GM12878 (cell line): Measurements from ENCODE around the gene MAGI1. TPM values are rescaled to one million over a fixed set of nuclear protein-coding genes. Genes with fewer than 3 reads are reported as not detected.
"Not testable (repeated sequence)": the region's sequence is repeated elsewhere in the genome, so short reads cannot be mapped to it uniquely, and the experiment has no call there.

ENCODE experiments used
- ATAC-seq: fragments of 200-7000 bp; cut with Tn5 transposase; 3 replicates; pipeline ENCODE4 v1.9.1; 2020; ENCODE audit warnings: mild to moderate bottlenecking, moderate library complexity
- BruUV-seq: library from RNA; stranded (reverse); fragments of 400-500 nt; replicated peaks from 2 replicates; lab custom pipeline; 2021; lab: Mats Ljungman, UMichigan
- CTCF ChIA-PET: fragments of 300-600 bp; sonication (Branson Sonifier 250); formaldehyde crosslinking; extraction: SDS; loops from one replicate; lab custom pipeline; 2021; ENCODE audit warnings: inconsistent platforms; lab: Yijun Ruan, JAX
- POLR2A ChIA-PET: fragments of 350-600 bp; formaldehyde crosslinking; extraction: SDS; loops from one replicate; lab custom pipeline; 2021; ENCODE audit warnings: inconsistent platforms; lab: Charles Lee
- RAD21 ChIA-PET: fragments of 300-600 bp; sonication (Branson Sonifier 250); formaldehyde crosslinking; loops from one replicate; lab custom pipeline; 2023; ENCODE audit warnings: antibody characterized with exemption; ENCODE audit not compliant: unreplicated experiment; lab: Charles Lee
- SMC1A ChIA-PET: fragments of 300-600 bp; sonication (Branson Sonifier 250); formaldehyde crosslinking; loops from one replicate; lab custom pipeline; 2023; ENCODE audit not compliant: unreplicated experiment, uncharacterized antibody; lab: Charles Lee
- DNase-seq: peaks from one replicate; pipeline ENCODE4 v3.0.0-alpha.2; 2011; ENCODE audit warnings: low read depth, low spot score
- FAIRE-seq: peaks from 3 replicates; lab custom pipeline; 2011; peaks lifted over from hg19 to GRCh38; lab: Jason Lieb, UNC
- H2AFZ ChIP-seq: 2 replicates; pipeline ENCODE4 v1.6.0; 2011; ENCODE audit warnings: low read depth, low read length, control low read depth; ENCODE audit not compliant: control insufficient read depth
- H3K27ac ChIP-seq: 2 replicates; pipeline ENCODE4 v1.5.1; 2011; ENCODE audit warnings: control low read depth; ENCODE audit not compliant: control insufficient read depth, insufficient read depth
- H3K27me3 ChIP-seq, 2 experiments: replicated peaks in 1 of 2; 2 replicates each; pipeline versions ENCODE4 v1.6.0 to v1.6.1; 2011; ENCODE audit warnings: low read length in 1 of 2; ENCODE audit not compliant: control insufficient read depth in 2 of 2, insufficient read depth in 2 of 2
- H3K36me3 ChIP-seq, 2 experiments: 2 replicates each; pipeline ENCODE4 v1.5.1; 2011; ENCODE audit warnings: low read length in 1 of 2; ENCODE audit not compliant: control insufficient read depth in 2 of 2, insufficient read depth in 2 of 2
- H3K4me1 ChIP-seq: 2 replicates; pipeline ENCODE4 v1.6.1; 2011; ENCODE audit warnings: mild to moderate bottlenecking, low read length, moderate library complexity, mixed read lengths; ENCODE audit not compliant: control insufficient read depth, insufficient read depth
- H3K4me2 ChIP-seq: 2 replicates; pipeline ENCODE4 v1.6.0; 2011; ENCODE audit warnings: control low read depth; ENCODE audit not compliant: control insufficient read depth, insufficient read depth
- H3K4me3 ChIP-seq: fragments of 200-600 bp; sonication (generic); 2 replicates; pipeline ENCODE4 v1.5.1; 2016
- H3K79me2 ChIP-seq: 2 replicates; pipeline ENCODE4 v1.6.0; 2011; ENCODE audit warnings: low read length; ENCODE audit not compliant: control insufficient read depth, insufficient read depth
- H3K9ac ChIP-seq: 2 replicates; pipeline ENCODE4 v1.8.0; 2011; ENCODE audit warnings: low read length, control low read depth, mixed read lengths; ENCODE audit not compliant: control insufficient read depth, insufficient read depth
- H3K9me3 ChIP-seq: replicated peaks from 3 replicates; pipeline ENCODE4 v1.5.1; 2011; ENCODE audit warnings: mild to moderate bottlenecking, low read length; ENCODE audit not compliant: control insufficient read depth, insufficient read depth
- H4K20me1 ChIP-seq: 2 replicates; pipeline ENCODE4 v1.6.0; 2011; ENCODE audit not compliant: control insufficient read depth, insufficient read depth
- CBX5 ChIP-seq: sonication (generic); IDR thresholded peaks from 2 replicates; pipeline ENCODE4 v1.6.1; 2016; ENCODE audit warnings: low read depth, moderate library complexity, mild to moderate bottlenecking, inconsistent platforms
- CHD2 ChIP-seq: IDR thresholded peaks from 2 replicates; pipeline ENCODE4 v1.6.1; 2011; ENCODE audit warnings: low read depth, low read length, improper control_type of control experiment, borderline replicate concordance
- EGR1 ChIP-seq, 2 experiments: IDR thresholded peaks; 1 replicate in 1 of 2; 2 replicates in 1 of 2; pipeline ENCODE4 v1.6.1; 2011 to 2012; ENCODE audit warnings: low read depth in 2 of 2, low read length in 2 of 2, borderline replicate concordance in 1 of 2, mild to moderate bottlenecking in 1 of 2, moderate library complexity in 1 of 2
- NFIC ChIP-seq: IDR thresholded peaks from 2 replicates; pipeline ENCODE4 v1.6.1; 2012; ENCODE audit warnings: low read depth, mild to moderate bottlenecking, inconsistent platforms, low read length, moderate library complexity
- RFX5 ChIP-seq: IDR thresholded peaks from 2 replicates; pipeline ENCODE4 v1.6.1; 2011; ENCODE audit warnings: low read depth, low read length, improper control_type of control experiment
- ZNF217 ChIP-seq: fragments of 450-650 bp; IDR thresholded peaks from 2 replicates; pipeline ENCODE4 v1.6.1; 2017; ENCODE audit warnings: antibody characterized with exemption, mild to moderate bottlenecking
- ZZZ3 ChIP-seq: IDR thresholded peaks from 2 replicates; pipeline ENCODE4 v1.6.1; 2011; ENCODE audit warnings: low read depth; ENCODE audit not compliant: control insufficient read depth, insufficient read length
- WGBS: methylation state at CpG from one replicate; pipeline ENCODE4 v1.1.6; 2016; ENCODE audit warnings: low lambda C conversion rate; ENCODE audit not compliant: insufficient replicate concordance, insufficient coverage; ENCODE audit errors: missing lambda C conversion rate; 5-methylcytosine and 5-hydroxymethylcytosine counted together
- in situ Hi-C: fragments of 300-500 bp; cut with MboI; formaldehyde crosslinking; loops from 9 replicates; pipeline ENCODE4 v1.14.3; 2018; ENCODE audit warnings: mixed read lengths
- intact Hi-C: fragments of 100-400 bp; cut with micrococcal nuclease; formaldehyde crosslinking; loops from one replicate; pipeline ENCODE4 v1.14.2; 2022; ENCODE audit not compliant: unreplicated experiment
- polyA plus RNA-seq, 11 experiments: library from polyadenylated mRNA; depleted of rRNA in 4 of 11; unstranded in 6 of 11; stranded (reverse) in 5 of 11; fragments of >200 nt; fragmentation: Nextera tagmentation in 4 of 11; fragmentation: Illumina TruSeq in 1 of 11; extraction: Ambion mirVana in 4 of 11; extraction: Trizol in 1 of 11; gene quantifications; 1 replicate in 1 of 11; 2 replicates in 10 of 11; pipeline versions ENCODE4 v1.2.1 to v1.2.3, GENCODE V29; 2011 to 2016; ENCODE audit warnings: inconsistent platforms in 2 of 11, missing spikeins in 2 of 11, low read depth in 1 of 11
- total RNA-seq, 4 experiments: library from RNA; depleted of rRNA in 3 of 4; stranded (reverse); fragments of >200 nt in 3 of 4; fragmentation: Illumina TruSeq in 1 of 4; extraction: Trizol in 1 of 4; gene quantifications; 2 replicates each; pipeline versions ENCODE4 v1.2.1 to v1.2.3, GENCODE V29; 2013 to 2021
- TF ChIP-seq, protein P1 (sequence below): IDR thresholded peaks from 2 replicates; pipeline ENCODE4 v1.6.1; 2011; ENCODE audit warnings: borderline replicate concordance, low read depth, mild to moderate bottlenecking, moderate library complexity, low read length; ENCODE audit not compliant: insufficient read depth, poor library complexity, severe bottlenecking
- TF ChIP-seq, protein P2 (sequence below): fragments of 150-350 bp; IDR thresholded peaks from 2 replicates; pipeline ENCODE4 v1.6.1; 2014; ENCODE audit warnings: mild to moderate bottlenecking, low read depth, low read length
- TF ChIP-seq, protein P3 (sequence below): fragments of 450-650 bp; IDR thresholded peaks from 2 replicates; pipeline ENCODE4 v1.6.1; 2017; ENCODE audit warnings: borderline replicate concordance

Gene MAGI1
- total and polyA plus RNA-seq, 10 of the 15 experiments (the other 5 are each of a cell fraction or from before 2014, with no cell fraction given), result 0.02 to 3.3 (median 0.29) TPM; not detected in 1

DNA sequence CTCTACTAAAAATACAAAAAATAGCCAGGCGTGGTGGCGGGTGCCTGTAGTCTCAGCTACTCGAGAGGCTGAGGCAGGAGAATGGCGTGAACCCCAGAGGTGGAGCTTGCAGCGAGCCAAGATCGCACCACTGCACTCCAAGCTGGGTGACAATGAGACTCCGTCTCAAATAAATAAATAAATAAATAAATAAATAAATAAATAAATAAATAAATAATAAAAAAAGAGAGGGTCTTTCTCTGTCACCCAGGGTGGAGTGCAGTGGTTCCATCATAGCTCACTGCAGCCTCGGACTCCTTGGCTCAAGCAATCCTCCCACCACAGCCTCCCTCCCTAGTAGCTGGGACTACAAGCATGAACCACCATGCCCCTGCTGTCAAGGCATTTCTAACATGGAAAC is 11.6 kb downstream of the MAGI1 start:
- FAIRE-seq, H4K20me1 ChIP-seq, ATAC-seq, intact Hi-C loops, CTCF ChIA-PET, POLR2A ChIA-PET, H3K4me3 ChIP-seq, H3K9ac ChIP-seq, H3K27me3 ChIP-seq, RAD21 ChIA-PET, H3K79me2 ChIP-seq, H2AFZ ChIP-seq, H3K4me1 ChIP-seq, H3K4me2 ChIP-seq, H3K27ac ChIP-seq, SMC1A ChIA-PET, in situ Hi-C loops, DNase-seq, H3K9me3 ChIP-seq, H3K36me3 ChIP-seq, BruUV-seq: not testable (repeated sequence)
- WGBS, result 60% methylated on average over 8 of the region's 8 CpGs

DNA sequence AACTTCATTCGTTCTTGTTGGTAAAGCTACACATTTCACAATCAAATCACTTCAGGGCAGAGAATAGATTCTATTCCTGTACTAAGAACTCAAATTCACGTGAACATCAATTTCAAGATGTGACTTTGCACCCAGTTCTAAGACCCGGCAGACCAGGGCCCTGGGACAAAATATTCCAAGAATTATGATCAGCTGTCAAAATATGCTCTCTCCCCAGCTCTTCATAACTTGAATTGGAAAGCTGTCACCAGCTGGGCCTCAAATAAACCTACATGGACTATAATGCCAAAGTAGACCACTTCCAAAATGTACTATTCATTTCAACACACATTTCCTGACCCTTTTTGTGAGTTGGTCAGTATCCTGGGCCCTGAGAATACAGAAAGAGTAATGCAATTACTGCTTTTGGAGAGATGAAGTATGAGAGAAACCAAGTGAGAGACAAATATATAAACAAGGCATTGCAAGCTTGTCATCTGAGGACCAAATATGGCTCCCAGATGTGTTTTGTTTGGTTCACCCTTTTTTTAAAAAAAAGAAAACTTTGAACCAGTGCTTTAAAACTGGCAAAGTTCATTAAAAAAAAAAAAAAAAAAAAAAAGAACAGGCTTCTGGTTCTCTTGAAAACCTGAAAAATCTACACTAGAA is 14.9 kb downstream of the MAGI1 start:
- ATAC-seq (no peak), DNase-seq (no peak), FAIRE-seq (no peak)
- intact Hi-C loops (no loop called here), in situ Hi-C loops (no loop called here)
- no peak overlapping the region for H3K27ac ChIP-seq
- H3K4me2 ChIP-seq, result no peak overlapping the region
- SMC1A ChIA-PET, result interaction anchor here (0.7 kb wide), 1 partner anchor 14 kb away, joined by 4 read pairs; no protein-coding TSS in a partner anchor
- H3K36me3 ChIP-seq, result no peaks in the 10 kb centered on the region
- RAD21 ChIA-PET, result no interaction called here
- H2AFZ ChIP-seq, result no peak overlapping the region
- POLR2A ChIA-PET, result interaction anchor here (0.7 kb wide), 1 partner anchor 1835 kb away, joined by 5 read pairs; no protein-coding TSS in a partner anchor
- H3K79me2 ChIP-seq, result no peaks in the 10 kb centered on the region
- 10% methylated on average over 3 of the region's 3 CpGs for WGBS
- H3K27me3 ChIP-seq, result peaks cover 0 to 4% of the 10 kb centered on the region in 2 experiments; a peak in 1 of 4 replicates
- H4K20me1 ChIP-seq, result no peaks in the 10 kb centered on the region
- CTCF ChIA-PET, result no interaction called here
- no peak overlapping the region for H3K4me3 ChIP-seq
- H3K4me1 ChIP-seq, result no peaks in the 10 kb centered on the region
- BruUV-seq, result no TSS peak
- H3K9me3 ChIP-seq, result no peaks in the 10 kb centered on the region
- no peak overlapping the region for H3K9ac ChIP-seq
- TF ChIP-seq CBX5, result no peak
- TF ChIP-seq ZZZ3, result no peak
- no peak for TF ChIP-seq ZNF217
- no peak for TF ChIP-seq CHD2
- TF ChIP-seq EGR1 (IDR thresholded peaks at IDR 0.05; ENCODE audit: borderline replicate concordance in 1 of 2, low read depth in 2 of 2, low read length in 2 of 2), result no peak
- TF ChIP-seq, protein P1, sequence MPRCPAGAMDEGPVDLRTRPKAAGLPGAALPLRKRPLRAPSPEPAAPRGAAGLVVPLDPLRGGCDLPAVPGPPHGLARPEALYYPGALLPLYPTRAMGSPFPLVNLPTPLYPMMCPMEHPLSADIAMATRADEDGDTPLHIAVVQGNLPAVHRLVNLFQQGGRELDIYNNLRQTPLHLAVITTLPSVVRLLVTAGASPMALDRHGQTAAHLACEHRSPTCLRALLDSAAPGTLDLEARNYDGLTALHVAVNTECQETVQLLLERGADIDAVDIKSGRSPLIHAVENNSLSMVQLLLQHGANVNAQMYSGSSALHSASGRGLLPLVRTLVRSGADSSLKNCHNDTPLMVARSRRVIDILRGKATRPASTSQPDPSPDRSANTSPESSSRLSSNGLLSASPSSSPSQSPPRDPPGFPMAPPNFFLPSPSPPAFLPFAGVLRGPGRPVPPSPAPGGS, result no peak
- TF ChIP-seq, protein P2, sequence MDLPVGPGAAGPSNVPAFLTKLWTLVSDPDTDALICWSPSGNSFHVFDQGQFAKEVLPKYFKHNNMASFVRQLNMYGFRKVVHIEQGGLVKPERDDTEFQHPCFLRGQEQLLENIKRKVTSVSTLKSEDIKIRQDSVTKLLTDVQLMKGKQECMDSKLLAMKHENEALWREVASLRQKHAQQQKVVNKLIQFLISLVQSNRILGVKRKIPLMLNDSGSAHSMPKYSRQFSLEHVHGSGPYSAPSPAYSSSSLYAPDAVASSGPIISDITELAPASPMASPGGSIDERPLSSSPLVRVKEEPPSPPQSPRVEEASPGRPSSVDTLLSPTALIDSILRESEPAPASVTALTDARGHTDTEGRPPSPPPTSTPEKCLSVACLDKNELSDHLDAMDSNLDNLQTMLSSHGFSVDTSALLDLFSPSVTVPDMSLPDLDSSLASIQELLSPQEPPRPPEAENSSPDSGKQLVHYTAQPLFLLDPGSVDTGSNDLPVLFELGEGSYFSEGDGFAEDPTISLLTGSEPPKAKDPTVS, result no peak
- TF ChIP-seq RFX5, result no peak
- no peak for TF ChIP-seq NFIC
- TF ChIP-seq, protein P3, sequence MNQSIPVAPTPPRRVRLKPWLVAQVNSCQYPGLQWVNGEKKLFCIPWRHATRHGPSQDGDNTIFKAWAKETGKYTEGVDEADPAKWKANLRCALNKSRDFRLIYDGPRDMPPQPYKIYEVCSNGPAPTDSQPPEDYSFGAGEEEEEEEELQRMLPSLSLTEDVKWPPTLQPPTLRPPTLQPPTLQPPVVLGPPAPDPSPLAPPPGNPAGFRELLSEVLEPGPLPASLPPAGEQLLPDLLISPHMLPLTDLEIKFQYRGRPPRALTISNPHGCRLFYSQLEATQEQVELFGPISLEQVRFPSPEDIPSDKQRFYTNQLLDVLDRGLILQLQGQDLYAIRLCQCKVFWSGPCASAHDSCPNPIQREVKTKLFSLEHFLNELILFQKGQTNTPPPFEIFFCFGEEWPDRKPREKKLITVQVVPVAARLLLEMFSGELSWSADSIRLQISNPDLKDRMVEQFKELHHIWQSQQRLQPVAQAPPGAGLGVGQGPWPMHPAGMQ, result no peak
